GM12864 (cell line): ENCODE results near the gene PTDSS2.
A peak's percentile ranks its signal among the peaks of the same experiment; 100 is the strongest.

ENCODE experiments used
- DNase-seq: peaks from one replicate; pipeline ENCODE4 v3.0.0-alpha.2; 2011; ENCODE audit warnings: low read depth
- H3K4me3 ChIP-seq: 2 replicates; pipeline ENCODE4 v1.5.1; 2011; ENCODE audit warnings: mild to moderate bottlenecking, low read depth, low read length, control low read depth
- TF ChIP-seq, protein P1 (sequence below): IDR thresholded peaks from 2 replicates; pipeline ENCODE4 v1.5.1; 2011; ENCODE audit warnings: low read depth, mild to moderate bottlenecking, moderate library complexity, low read length, control low read depth, inconsistent platforms; ENCODE audit errors: missing control alignments

The PTDSS2 gene

DNA sequence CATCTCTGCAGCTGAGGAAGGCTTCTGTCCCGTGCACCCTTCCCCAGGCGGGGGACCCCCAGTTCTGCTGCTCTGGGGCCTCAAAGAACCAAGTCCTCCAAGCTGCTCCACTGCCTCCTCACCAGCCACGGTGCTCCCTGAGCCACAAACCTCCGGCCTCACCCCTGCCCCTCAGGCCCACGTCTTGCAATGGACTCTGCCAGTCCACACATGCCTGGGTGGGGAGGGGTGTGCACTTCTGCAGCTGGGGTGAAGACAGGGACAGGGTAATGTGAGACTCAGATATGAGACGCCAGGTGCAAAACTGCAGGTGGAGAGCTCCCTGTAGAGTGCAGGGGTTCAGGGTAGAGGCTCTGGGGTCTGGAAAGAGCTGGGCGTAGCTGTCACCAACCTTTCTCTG, 3.2 kb upstream of the PTDSS2 start:
- no peak for DNase-seq
- TF ChIP-seq, protein P1, sequence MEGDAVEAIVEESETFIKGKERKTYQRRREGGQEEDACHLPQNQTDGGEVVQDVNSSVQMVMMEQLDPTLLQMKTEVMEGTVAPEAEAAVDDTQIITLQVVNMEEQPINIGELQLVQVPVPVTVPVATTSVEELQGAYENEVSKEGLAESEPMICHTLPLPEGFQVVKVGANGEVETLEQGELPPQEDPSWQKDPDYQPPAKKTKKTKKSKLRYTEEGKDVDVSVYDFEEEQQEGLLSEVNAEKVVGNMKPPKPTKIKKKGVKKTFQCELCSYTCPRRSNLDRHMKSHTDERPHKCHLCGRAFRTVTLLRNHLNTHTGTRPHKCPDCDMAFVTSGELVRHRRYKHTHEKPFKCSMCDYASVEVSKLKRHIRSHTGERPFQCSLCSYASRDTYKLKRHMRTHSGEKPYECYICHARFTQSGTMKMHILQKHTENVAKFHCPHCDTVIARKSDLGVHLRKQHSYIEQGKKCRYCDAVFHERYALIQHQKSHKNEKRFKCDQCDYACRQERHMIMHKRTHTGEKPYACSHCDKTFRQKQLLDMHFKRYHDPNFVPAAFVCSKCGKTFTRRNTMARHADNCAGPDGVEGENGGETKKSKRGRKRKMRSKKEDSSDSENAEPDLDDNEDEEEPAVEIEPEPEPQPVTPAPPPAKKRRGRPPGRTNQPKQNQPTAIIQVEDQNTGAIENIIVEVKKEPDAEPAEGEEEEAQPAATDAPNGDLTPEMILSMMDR: no peak
- no peak overlapping the region for H3K4me3 ChIP-seq

DNA sequence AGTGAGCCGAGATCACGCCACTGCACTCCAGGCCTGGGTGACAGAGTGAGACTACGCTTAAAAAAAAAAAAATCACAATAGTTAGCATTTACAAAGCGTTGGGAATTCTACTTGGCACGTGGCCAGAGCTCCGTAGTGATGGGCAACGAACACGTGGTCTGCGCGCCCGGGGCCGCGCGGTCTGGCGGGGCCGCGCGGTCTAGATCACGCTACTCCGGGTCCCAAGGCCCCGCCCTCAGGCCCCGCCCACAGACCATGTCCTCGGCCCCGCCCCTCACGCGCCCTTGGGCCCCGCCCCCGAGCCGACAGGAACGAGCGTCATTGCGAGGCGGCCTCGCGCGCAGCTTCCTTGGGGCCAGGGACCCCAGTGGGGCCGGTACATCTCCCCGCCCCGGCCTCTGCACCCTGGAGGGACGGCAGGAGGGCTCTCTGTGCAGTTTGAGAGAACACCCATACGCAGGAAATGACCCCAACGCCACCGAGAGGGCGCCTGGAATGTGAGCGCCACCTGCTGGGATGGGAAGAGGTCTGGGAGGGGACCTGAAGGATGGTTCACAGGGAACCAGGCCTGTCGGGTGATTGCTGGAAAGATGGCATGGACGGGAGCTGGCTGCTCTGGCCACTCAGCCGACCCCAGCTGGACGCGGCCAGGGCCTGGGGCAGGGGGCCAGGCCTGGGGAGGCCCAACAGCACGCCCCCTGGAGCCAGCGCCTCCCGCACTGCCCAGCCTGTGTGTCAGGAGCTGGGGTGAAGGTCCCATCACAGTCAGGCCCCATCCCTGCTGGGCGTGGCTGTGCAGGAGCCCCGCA, 2.0 kb upstream of the PTDSS2 start:
- DNase-seq: peak; percentile 61
- TF ChIP-seq, protein P1: peak; percentile 81
- peak overlapping the region; percentile 62 for H3K4me3 ChIP-seq

DNA sequence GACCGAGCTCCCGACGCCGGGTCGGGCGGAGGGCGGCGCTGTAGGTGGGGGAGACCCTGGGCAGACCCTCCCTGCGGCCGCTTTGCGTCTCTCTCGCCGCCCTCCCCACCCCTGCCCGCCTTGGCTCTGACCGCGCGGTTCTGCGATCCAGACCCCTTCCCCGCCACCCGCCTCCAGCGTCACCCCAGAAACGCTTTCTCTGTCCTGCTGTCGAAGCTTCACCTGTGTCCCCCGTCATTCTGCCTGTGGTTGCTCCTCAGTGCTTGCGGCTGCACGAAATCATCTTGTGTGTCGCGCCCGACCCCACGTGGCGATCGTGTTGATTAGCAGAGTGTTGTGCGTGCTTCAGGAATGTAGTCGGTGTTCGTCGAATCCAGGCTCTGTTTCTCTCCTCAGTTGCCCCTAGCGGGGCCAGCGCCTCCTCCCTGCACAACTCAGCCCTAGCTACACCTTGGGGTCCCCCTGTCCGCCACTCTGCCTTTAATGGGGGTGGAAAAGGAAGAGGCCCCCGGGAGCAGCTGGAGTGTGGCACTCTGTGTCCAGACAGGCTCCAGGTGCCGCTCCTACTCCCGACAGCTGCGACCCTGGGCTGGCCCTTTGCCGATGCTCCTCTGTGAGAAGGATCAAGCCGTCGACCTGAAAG, 851 bp downstream of the PTDSS2 start:
- H3K4me3 ChIP-seq: peak overlapping the region; percentile 95
- TF ChIP-seq, protein P1: peak; percentile 48
- peak; percentile 29 for DNase-seq

DNA sequence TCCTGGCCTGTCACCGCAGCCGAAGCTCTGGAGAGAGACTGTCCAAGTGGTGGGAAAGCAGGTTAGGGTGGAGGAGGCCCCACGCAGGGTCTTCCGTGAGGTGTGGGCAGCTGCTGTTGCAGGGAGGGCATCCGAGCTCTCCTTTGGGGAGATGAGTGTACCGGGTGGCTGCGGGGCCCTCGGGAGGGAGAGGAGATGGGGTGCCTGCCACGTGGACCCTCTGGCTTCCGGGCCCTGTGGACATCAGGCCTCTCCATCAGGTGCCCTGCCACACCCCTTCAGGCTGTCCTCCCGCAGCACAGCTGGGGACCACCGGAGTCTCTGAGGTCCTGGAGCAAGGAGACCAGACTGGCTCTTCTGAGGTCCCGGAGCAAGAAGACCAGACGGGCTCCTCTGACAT, 1.7 kb downstream of the PTDSS2 start:
- TF ChIP-seq, protein P1: no peak
- no peak for DNase-seq
- no peak overlapping the region for H3K4me3 ChIP-seq

DNA sequence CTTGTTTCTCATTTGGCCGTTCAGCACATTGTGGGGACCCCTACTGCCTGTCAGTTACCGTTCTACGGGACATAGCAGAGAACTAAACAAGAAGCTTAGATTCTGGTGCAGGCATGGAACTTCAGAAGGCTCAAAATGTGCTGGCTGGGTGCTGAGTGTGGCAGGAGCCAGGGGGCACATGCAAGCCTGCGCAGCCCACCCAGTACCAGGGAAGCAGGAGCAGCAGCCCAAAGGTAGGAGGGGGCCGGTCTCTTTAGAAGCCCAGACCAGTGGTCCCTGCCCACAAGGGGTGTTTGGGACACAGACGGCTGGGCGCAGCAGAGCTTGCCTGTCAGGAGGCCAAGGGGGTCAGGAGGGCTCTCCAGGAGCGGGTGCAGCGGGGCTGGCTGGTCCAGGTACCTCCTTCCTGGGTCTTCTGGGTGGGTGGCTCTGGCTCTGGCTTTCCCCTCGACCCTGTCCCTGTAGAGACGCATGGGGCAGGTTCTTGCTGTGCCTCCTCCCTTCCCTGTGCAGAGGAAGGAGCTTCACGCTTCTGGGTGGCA, 2.2 kb downstream of the PTDSS2 start:
- H3K4me3 ChIP-seq: no peak overlapping the region
- no peak for DNase-seq

DNA sequence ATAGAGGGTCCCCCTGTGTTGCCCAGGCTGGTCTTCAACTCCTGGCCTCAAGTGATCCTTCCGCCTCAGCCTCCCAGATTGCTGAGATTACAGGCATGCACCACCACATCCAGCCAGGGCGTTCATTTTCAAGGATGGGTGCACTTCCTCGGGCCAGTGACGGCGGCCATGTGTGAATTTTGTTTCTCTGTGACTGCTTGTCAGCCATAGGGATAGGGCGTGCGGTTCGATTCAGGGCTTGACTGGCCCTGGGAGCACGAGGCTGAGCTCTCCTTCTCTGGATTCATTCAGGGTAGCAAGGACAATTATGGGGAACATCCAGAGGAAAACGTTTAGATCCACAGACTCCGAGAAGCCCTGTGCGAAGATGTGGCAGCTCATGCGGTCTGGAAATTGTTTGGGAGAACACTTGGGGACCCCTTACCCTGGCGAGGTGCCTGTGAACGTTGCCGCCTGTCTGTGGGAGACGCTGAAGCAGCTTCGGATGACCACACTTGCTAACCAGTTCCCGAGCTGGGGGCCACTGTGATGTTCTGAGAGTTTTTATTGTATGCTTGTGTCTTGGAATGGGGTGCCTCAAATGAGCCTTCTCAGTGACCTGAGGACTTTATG, 2.9 kb downstream of the PTDSS2 start:
- TF ChIP-seq, protein P1: no peak
- no peak for DNase-seq
- no peak overlapping the region for H3K4me3 ChIP-seq

More for the DNA sequence above, 2.2 kb downstream of the PTDSS2 start:
- TF ChIP-seq, protein P1: no peak
